Measurements from ENCODE around the gene USP15.
"Not testable (repeated sequence)": the region's sequence is repeated elsewhere in the genome, so short reads cannot be mapped to it uniquely, and the experiment has no call there.

USP15 gene

DNA sequence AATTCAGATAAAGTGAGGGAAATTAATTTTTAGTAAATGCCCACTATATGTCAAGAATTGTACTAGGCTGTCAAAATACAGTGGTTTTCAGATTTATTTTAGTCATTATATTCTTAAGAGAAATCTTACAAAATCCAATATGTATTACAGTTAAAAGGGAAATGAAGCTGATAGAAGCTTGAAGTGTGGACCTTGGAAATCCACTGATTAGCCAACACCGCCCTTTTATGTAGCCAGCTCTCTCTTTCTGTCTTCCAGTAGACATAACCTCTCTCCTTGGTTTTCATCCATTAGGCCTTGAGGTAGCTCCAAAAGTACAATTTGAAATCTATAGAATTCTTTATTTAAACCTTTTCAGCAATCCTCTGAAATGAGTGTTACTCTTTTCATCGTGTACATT, 63.2 kb downstream of the USP15 start:
- DNase-seq (ENCODE audit: low read depth) = no peak

DNA sequence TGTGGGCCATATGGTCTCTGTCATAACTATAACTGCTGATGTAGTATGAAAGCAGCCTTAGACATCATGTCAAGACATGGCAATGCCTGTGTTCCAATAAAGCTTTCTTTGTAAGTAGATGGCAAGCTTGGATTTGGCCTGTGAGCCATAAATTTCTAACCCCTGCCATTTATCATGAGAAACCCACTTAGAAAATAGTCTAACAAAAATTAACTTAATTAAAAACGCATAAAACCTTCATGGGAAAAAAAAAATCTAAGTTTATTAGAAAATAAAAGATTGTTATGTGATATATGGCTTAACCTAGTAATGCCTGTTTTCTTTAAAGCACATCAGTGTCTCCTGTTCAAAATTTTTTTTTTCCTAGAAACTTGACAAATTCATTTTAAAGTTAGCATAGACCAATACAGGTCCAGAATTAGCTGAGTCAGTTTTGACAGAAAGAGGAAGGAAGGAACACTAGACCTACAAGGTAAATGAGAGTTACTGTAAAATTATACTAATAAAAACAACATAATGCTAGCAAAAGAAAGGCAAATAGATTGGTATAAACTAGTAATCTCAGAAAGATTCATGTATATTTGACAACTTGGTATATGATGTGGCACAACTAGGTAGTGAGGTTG, 68.2 kb downstream of the USP15 start:
- no peak for DNase-seq (ENCODE audit: low read depth)

DNA sequence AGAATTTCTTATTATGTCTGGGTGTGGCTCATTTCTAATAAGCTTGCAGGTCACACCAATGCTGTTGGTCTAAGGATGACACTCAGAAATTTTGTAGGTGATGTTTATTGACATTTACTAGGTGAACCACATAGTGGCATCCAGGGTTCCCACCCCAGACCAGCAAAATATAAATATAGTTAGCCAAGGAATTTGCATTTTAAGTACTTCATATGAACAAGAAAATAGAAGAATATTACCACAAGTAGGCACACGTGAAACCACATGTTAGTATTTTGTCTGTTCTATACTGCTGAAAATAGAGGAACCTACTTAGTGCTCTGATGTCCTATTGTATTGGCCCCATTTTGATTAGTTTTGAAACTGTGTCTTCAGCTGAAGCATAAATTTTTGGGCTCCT, 71.1 kb downstream of the USP15 start:
- no peak for DNase-seq (ENCODE audit: low read depth)

DNA sequence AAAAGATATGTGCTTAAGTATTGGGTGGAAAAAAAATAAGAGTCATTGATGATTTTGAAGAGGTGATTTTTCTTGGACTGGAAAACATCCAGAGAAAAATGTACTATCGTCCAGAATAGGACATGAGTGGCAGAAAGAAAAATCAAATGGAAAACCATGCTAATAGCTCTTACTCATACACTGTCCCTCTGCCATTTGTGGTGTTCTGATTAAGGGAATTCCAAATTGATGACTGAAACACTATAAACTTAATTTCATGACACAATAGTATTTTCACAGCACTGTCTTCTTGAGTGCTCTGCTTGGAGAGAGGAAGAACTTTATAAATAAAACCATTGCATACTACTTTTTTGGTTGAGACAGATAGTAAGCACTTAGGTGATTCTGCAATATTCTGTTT, 72.4 kb downstream of the USP15 start:
- peak; percentile 58 for DNase-seq (ENCODE audit: low read depth)

DNA sequence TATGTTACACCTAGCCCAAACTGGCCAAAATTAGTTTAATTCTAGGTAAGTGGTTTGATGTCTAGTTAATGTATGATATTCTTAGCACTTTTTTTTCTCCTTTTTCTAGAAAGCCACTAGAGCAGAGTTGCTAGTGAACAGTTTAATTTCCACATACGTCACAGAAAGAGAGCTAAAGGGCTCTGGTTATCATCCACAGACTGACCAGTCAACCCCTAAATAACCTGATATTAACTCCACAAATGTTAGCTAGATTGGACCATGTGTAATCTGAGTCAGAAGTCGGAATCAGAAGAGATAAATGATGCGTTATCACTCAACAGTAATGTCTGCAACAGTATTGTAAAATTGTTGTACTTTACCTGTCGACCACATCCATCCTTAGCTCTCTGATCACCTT, 74.9 kb downstream of the USP15 start:
- no peak for DNase-seq (ENCODE audit: low read depth)

DNA sequence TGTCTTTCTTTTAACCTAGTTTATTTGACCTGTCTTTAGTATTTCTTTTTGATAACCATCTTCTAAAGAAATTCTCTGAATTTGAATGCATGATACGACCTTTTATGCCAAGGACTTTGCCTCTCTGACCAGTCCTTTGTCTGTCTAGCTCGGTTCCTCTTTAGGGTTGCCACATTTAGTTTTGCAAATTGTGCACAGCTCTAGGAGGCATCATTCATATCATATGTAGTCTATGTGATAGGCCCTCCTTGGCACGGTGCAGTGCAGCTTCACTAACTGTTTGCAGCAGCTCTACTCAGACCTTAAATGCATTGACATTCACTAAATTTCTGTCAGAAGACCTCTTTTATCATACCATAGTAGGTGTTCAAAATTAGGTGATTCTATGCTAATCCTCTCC, 75.6 kb downstream of the USP15 start:
- no peak for DNase-seq (ENCODE audit: low read depth)

GRCh38 chr12:62337643-62338042, 77.4 kb downstream of the USP15 start:
- not testable (repeated sequence) for DNase-seq (ENCODE audit: low read depth)

DNA sequence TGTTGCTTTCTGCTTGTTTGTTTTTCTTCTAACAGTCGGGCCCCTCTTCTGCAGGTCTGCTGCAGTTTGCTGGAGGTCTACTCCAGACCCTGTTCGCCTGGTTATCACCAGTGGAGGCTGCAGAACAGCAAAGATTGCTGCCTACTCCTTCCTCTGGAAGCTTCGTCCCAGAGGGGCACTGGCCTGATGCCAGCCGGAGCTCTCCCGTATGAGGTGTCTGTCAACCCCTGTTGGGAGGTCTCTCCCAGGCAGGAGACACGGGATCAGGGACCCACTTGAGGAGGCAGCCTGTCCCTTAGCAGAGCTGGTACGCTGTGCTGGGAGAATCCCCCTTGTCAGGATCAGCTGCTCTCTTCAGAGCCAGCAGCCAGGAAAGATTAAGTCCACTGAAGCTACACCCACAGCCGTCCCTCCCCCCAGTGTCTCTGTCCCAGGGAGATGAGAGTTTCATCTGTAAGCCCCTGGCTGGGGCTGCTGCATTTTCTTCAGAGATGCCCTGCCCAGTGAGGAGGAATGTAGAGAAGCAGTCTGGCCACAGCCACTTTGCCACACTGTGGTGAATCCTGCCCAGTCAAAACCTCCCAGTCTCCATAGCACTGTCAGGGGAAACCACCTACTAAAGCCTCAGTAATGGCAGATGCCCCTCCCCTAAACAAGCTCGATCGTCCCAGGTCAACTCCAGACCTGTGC, 82.6 kb downstream of the USP15 start:
- not testable (repeated sequence) for DNase-seq (ENCODE audit: low read depth)

GRCh38 chr12:62343304-62344120, 83.3 kb downstream of the USP15 start:
- DNase-seq (ENCODE audit: low read depth) = not testable (repeated sequence)

GRCh38 chr12:62344731-62345556, 84.7 kb downstream of the USP15 start:
- DNase-seq (ENCODE audit: low read depth) = not testable (repeated sequence)

DNA sequence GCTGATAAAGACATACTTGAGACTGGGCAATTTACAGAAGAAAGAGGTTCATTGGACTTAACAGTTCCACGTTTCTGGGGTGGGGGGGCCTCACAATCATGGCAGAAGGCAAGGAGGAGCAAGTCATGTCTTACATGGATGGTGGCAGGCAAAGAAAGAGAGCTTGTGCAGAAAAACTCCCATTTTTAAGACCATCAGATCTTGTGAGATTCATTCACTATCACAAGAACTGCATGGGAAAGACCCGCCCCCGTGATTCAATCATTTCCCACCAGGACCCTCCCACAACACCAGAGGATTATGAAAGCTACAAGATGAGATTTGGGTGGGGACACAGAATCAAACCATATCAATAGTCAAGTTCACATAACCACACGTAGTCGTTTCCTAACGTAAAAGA, 85.5 kb downstream of the USP15 start:
- no peak for DNase-seq (ENCODE audit: low read depth)

- DNase-seq (ENCODE audit: low read depth) = no peak
These were observed 86.6 kb downstream of the USP15 start for GRCh38 chr12:62346817-62347216.

GRCh38 chr12:62347922-62348650, 87.9 kb downstream of the USP15 start:
- peak; percentile 32 for DNase-seq (ENCODE audit: low read depth)

GRCh38 chr12:62350554-62350953, 90.3 kb downstream of the USP15 start:
- no peak for DNase-seq (ENCODE audit: low read depth)

DNA sequence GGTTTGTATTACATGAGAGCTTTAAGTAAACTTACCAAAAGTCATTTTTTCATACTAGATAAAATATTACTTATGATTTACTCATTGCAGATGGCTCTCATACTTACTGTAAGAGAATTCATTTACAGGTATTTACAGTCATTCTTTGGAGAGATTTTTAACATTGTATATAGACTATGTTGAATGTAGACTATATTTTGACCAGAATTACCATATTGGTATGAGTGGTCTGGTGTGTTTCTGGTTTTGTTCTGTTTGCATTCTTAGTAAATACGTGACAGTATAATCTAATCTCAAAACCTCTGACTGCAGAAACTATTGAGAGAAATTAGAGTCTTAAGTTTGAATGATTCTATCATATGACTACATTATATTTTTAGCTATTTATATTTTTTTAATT, 91.1 kb downstream of the USP15 start:
- no peak for DNase-seq (ENCODE audit: low read depth)

DNA sequence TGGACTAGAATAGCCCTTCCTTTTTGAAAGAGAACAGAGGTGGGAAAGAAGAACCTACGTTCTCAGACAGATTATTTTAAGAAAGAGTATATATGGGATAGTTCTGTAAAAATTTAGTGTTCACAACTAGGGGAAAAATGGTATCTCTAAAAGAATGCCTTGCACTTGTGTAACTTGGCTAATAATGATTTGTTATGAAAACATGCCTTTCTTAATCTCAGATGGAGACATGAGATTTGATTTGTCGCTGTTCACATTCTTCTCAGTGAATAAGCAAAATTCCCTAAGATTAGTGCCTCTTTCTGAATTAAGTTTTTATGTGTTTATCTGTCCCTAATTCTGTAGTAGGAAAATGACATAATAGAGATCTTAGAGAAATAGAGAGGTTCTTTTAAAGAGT, 100.8 kb downstream of the USP15 start:
- DNase-seq (ENCODE audit: low read depth) = no peak

GRCh38 chr12:62363506-62363905, 103.3 kb downstream of the USP15 start:
- no peak for DNase-seq (ENCODE audit: low read depth)

- DNase-seq (ENCODE audit: low read depth) = not testable (repeated sequence)
These were observed 104.5 kb downstream of the USP15 start for GRCh38 chr12:62364697-62365096.

- DNase-seq (ENCODE audit: low read depth) = not testable (repeated sequence)
These were observed 105.6 kb downstream of the USP15 start for GRCh38 chr12:62365846-62366245.

- not testable (repeated sequence) for DNase-seq (ENCODE audit: low read depth)
These were observed 108.4 kb downstream of the USP15 start for GRCh38 chr12:62368430-62369223.

DNA sequence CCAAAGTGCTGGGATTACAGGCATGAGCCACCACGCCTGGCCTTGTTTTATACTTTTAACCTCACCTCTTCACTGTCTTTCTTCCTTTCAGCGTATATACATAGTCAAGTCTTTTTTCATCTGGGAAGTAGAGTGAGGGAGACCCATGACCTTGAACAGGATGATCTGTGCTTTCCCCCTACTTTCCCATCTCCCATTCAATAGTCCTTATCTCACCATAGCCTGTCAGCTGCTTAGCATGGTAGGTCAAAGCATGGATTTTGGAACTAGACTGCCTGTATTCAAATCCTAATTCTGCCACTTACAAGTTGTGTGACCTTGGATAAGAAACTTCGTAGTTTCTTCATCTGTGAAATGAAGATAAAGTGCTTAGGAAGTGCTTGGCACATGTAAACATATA, 110.0 kb downstream of the USP15 start:
- DNase-seq (ENCODE audit: low read depth) = no peak
